ENCODE measurements around the gene COX6B2. TPM values are rescaled to one million over a fixed set of nuclear protein-coding genes. Genes with fewer than 3 reads are reported as not detected.

Gene COX6B2
- total and polyA plus RNA-seq, 2 of the 13 experiments (the other 11 are each of a cell fraction or from before 2014, with no cell fraction given), result 0.21 TPM; not detected in 1

GRCh38 chr19:55368701-55369563 lies 14.4 kb upstream of the COX6B2 start (continued):
- no peak for TF ChIP-seq LRRFIP1 (CRISPR knock-in tag; conservative IDR thresholded peaks at IDR 0.05)
- TF ChIP-seq PRDM4 (CRISPR knock-in tag; IDR thresholded peaks at IDR 0.05; ENCODE audit: borderline replicate concordance), result no peak
- no peak for TF ChIP-seq ZBTB20 (CRISPR knock-in tag; IDR thresholded peaks at IDR 0.05; ENCODE audit: borderline replicate concordance, low read depth)
- no peak for TF ChIP-seq MTF1 (CRISPR knock-in tag; IDR thresholded peaks at IDR 0.05)
- TF ChIP-seq PHB2 (IDR thresholded peaks at IDR 0.05; ENCODE audit: partially characterized antibody), result no peak
- TF ChIP-seq SETDB1 (CRISPR knock-in tag; IDR thresholded peaks at IDR 0.05; ENCODE audit: borderline replicate concordance), result no peak
- no peak for TF ChIP-seq ZSCAN29 (CRISPR knock-in tag; conservative IDR thresholded peaks at IDR 0.05)
- TF ChIP-seq ZNF512B (CRISPR knock-in tag; IDR thresholded peaks at IDR 0.05; ENCODE audit: borderline replicate concordance), result no peak
- no peak for TF ChIP-seq STAT6 (CRISPR knock-in tag; IDR thresholded peaks at IDR 0.05; ENCODE audit: borderline replicate concordance)
- no peak for TF ChIP-seq ZBTB49 (CRISPR knock-in tag; IDR thresholded peaks at IDR 0.05; ENCODE audit: borderline replicate concordance)
- TF ChIP-seq SRY (CRISPR knock-in tag; IDR thresholded peaks at IDR 0.05), result no peak
- TF ChIP-seq ZBTB21 (CRISPR knock-in tag; IDR thresholded peaks at IDR 0.05), result no peak

All from HepG2 (cell line).